ENCODE data around the gene CASP10. TPM values are rescaled to one million over a fixed set of nuclear protein-coding genes. Genes with fewer than 3 reads are reported as not detected.
A peak's percentile ranks its signal among the peaks of the same experiment; 100 is the strongest.
"Not testable (repeated sequence)": the region's sequence is repeated elsewhere in the genome, so short reads cannot be mapped to it uniquely, and the experiment has no call there.

Gene CASP10
- total RNA-seq, 4 donors from 2014 or later: 2.2 to 7.3 (median 4.3) TPM

DNA sequence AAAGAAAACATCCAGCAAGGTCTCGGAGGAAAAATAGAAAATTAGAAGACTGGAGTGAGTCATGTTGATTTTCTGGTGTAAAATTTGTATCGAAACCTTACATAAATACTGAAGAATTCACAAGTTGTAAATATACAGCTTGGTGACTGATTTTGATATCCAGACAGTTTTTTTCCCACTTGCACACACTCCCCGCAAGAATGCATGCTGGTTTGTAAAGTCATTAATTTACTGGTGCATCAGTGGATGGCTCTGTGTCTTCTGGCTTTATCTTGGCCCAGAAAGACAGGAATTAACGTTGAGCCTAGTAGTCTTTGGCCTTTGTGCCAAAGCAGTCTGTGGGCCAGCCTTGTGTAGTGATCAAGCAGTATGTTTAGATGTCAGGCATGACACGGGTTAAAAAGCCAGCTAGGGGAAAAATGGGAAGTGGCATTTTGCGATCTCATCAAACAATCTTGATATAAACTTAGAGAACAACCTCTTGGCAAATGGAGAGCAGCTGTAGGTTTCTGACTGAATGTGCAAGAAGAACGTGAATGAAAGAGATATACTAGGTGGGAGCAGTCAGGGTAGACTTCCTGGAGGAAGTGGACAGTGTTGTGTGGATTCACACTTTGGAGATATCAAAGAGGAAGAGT is 54.7 kb downstream of the CASP10 start:
- TF ChIP-seq POLR2AphosphoS5 (IDR thresholded peaks at IDR 0.05) (no peak), EP300 (IDR thresholded peaks at IDR 0.05) (no peak), POLR2A (IDR thresholded peaks at IDR 0.05; ENCODE audit: low read depth) (no peak)
- TF ChIP-seq, protein P1, sequence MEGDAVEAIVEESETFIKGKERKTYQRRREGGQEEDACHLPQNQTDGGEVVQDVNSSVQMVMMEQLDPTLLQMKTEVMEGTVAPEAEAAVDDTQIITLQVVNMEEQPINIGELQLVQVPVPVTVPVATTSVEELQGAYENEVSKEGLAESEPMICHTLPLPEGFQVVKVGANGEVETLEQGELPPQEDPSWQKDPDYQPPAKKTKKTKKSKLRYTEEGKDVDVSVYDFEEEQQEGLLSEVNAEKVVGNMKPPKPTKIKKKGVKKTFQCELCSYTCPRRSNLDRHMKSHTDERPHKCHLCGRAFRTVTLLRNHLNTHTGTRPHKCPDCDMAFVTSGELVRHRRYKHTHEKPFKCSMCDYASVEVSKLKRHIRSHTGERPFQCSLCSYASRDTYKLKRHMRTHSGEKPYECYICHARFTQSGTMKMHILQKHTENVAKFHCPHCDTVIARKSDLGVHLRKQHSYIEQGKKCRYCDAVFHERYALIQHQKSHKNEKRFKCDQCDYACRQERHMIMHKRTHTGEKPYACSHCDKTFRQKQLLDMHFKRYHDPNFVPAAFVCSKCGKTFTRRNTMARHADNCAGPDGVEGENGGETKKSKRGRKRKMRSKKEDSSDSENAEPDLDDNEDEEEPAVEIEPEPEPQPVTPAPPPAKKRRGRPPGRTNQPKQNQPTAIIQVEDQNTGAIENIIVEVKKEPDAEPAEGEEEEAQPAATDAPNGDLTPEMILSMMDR (IDR thresholded peaks at IDR 0.05): no peak
- H3K36me3 ChIP-seq: no peaks in the 10 kb centered on the region
- no peaks in the 10 kb centered on the region for H3K9me3 ChIP-seq
- intact Hi-C loops (cut with DNase I): loop anchor here (5.0 kb wide), 1 partner anchor 125 kb away; no protein-coding TSS in a partner anchor
- H3K4me1 ChIP-seq: peaks cover 6 to 23% (median 18%) of the 10 kb centered on the region in 4 donors
- H3K4me3 ChIP-seq: no peak overlapping the region
- WGBS: 64% methylated on average over 7 of the region's 7 CpGs
- no peak overlapping the region for H3K27ac ChIP-seq (replicated peaks in 1 of 4)
- no peaks in the 10 kb centered on the region for H3K27me3 ChIP-seq
- DNase-seq (ENCODE audit: extremely low spot score): peak; percentile 88

DNA sequence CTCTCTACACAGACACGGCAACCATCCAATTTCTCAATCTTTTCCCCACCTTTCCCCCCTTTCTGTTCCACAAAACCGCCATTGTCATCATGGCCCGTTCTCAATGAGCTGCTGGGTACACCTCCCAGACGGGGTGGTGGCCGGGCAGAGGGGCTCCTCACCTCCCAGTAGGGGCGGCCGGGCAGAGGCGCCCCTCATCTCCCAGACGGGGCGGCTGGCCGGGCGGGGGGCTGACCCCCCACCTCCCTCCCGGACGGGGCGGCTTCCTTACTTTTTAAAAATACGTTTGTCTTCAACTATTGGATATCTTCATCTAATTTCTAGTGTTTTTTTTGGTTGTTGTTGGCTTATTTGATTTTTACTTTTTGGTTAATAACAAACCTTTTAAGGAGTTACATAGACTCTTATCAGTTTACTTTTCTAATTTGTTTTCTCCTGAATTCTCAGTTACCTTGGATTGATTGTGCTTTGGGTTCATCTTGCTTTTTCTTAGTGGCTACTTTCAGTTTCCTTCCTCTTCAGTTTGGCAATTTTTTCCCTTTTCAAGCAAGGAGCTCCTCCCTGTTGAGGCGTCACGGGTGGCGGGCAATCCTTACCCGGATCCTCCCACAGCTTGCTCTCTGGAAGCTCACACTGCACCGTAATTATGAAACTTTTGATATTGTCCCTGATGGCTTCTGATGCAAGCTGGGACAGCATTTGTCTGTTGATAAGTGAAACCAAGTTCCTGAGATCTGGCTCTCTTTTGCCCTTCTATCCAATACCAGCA is 56.4 kb downstream of the CASP10 start:
- peak overlapping the region in 3 of 4 donors; percentile 46 to 65 (median 52) for H3K27ac ChIP-seq (replicated peaks in 1 of 4)

DNA sequence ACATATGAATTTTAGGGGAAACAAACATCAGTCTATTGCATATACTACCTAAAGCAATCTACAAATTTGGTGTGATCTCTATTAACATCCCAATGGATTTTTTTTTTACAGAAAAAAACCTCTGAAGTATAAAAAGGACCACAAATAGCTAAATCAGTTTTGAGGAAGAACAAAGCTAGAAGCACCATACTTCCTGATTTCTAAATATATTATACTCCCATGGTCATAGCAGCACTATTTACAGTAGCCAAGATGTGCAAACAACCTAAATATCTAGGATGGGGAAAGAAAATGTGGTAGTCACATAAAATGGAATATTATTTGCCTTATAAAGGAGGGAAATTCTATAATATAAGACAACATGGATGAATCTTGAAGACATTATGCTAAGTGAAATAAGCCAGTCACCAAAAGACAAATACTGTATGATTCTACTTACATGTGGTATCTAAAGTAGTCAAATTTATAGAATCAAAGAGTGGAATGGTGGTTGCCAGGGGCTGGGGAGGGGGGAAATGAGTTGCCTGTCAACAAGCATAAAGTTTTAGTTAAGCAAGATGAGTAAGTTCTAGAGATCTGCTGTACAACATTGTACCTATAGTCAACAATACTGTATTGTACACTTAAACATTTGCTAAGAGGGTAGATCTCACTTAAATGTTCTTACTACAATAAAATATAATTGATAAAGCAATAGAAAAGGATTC is 59.8 kb downstream of the CASP10 start:
- TF ChIP-seq, protein P1 (IDR thresholded peaks at IDR 0.05): no peak
- TF ChIP-seq POLR2AphosphoS5 (IDR thresholded peaks at IDR 0.05) (no peak), POLR2A (IDR thresholded peaks at IDR 0.05; ENCODE audit: low read depth) (no peak), EP300 (IDR thresholded peaks at IDR 0.05) (no peak)
- peaks cover 0 to 4% (median 3%) of the 10 kb centered on the region in 4 donors for H3K4me1 ChIP-seq
- H3K27ac ChIP-seq (replicated peaks in 1 of 4): no peak overlapping the region
- H3K4me3 ChIP-seq: no peak overlapping the region
- no peaks in the 10 kb centered on the region for H3K27me3 ChIP-seq
- H3K9me3 ChIP-seq: no peaks in the 10 kb centered on the region
- peak; percentile 37 for DNase-seq (ENCODE audit: extremely low spot score)
- intact Hi-C loops (cut with DNase I): no loop called here
- H3K36me3 ChIP-seq: no peaks in the 10 kb centered on the region

More for the DNA sequence above, 56.4 kb downstream of the CASP10 start:
- TF ChIP-seq POLR2AphosphoS5 (IDR thresholded peaks at IDR 0.05): peak in 1 of 2 donors; percentile 40
- not testable (repeated sequence) for H3K36me3 ChIP-seq, H3K27me3 ChIP-seq, H3K4me3 ChIP-seq, H3K9me3 ChIP-seq
- peak; percentile 93 for DNase-seq (ENCODE audit: extremely low spot score)
- 85% methylated on average over 21 of the region's 21 CpGs for WGBS
- intact Hi-C loops (cut with DNase I): loop anchor here (5.0 kb wide), 1 partner anchor 123 kb away; no protein-coding TSS in a partner anchor
- peaks cover 0 to 16% (median 13%) of the 10 kb centered on the region in 4 donors for H3K4me1 ChIP-seq

DNA sequence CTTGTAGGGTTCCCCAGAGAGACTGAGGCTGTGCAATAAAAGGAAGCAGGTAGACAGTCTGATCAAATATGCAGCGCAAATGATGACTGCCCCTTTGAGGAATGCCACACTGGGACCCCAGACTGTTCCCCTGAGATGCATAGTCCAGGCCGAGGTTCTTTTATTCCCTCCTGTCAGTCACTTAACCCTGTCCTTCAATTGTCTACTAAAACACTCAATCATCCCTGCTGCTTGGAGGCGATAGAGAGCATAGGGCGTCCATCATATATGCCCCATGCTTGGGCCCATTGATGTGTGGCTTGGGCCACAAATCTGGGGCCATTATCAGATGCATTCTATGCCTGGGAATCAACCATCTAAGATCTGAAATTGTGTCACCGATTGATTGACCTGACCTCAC is 61.9 kb downstream of the CASP10 start:
- TF ChIP-seq POLR2AphosphoS5 (IDR thresholded peaks at IDR 0.05): no peak
- TF ChIP-seq EP300 (IDR thresholded peaks at IDR 0.05): no peak
- TF ChIP-seq POLR2A (IDR thresholded peaks at IDR 0.05; ENCODE audit: low read depth): no peak
- TF ChIP-seq, protein P1 (IDR thresholded peaks at IDR 0.05): no peak
- intact Hi-C loops (cut with DNase I): no loop called here

DNA sequence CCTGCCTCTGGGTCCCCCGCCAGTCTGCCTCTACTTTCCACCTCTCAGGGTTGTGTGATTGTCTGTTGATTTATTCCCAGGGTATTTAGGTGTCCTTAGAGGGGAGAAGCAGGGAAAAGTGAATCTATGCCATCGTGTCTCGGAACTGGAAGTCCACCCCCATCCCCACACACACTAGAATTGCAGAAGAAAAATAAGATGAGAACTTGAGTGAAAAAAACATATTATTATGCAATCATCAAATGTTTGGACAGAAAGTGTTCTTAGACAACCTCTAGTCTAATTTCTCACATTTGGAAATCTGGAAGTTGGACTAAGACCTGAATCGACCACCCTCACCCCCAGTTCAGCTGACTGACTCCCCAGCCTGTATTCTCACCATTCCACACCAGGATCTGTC is 63.3 kb downstream of the CASP10 start:
- intact Hi-C loops (cut with DNase I): no loop called here
- Histone ChIP-seq H3K36me3 (no peaks in the 10 kb centered on the region), H3K27ac (replicated peaks in 1 of 4) (no peak overlapping the region), H3K9me3 (no peaks in the 10 kb centered on the region), H3K4me3 (no peak overlapping the region), H3K27me3 (no peaks in the 10 kb centered on the region), H3K4me1 (no peaks in the 10 kb centered on the region)
- 73% methylated on average over 4 of the region's 4 CpGs for WGBS
- TF ChIP-seq, protein P1 (IDR thresholded peaks at IDR 0.05): no peak
- no peak for TF ChIP-seq POLR2AphosphoS5 (IDR thresholded peaks at IDR 0.05)
- TF ChIP-seq POLR2A (IDR thresholded peaks at IDR 0.05; ENCODE audit: low read depth): no peak
- no peak for TF ChIP-seq EP300 (IDR thresholded peaks at IDR 0.05)
- peak; percentile 78 for DNase-seq (ENCODE audit: extremely low spot score)

More for the DNA sequence above, 61.9 kb downstream of the CASP10 start:
- Histone ChIP-seq H3K27me3 (no peaks in the 10 kb centered on the region), H3K36me3 (no peaks in the 10 kb centered on the region), H3K4me3 (no peak overlapping the region), H3K4me1 (peaks cover 0 to 3% (median 1%) of the 10 kb centered on the region in 4 donors), H3K27ac (replicated peaks in 1 of 4) (no peak overlapping the region), H3K9me3 (no peaks in the 10 kb centered on the region)
- DNase-seq (ENCODE audit: extremely low spot score): peak; percentile 62
- WGBS: 84% methylated on average over 5 of the region's 5 CpGs

All from esophagus muscularis mucosa (tissue), 4 donors.